HG02678 (cell line): Measurements from ENCODE around the gene ITIH6.
A peak's percentile ranks its signal among the peaks of the same experiment; 100 is the strongest.
"Not testable (repeated sequence)": the region's sequence is repeated elsewhere in the genome, so short reads cannot be mapped to it uniquely, and the experiment has no call there.

ENCODE experiments used
- ATAC-seq: cut with Tn5 transposase; IDR thresholded peaks from one replicate; pipeline ENCODE4 v1.9.1; 2021; ENCODE audit warnings: mild to moderate bottlenecking, moderate library complexity; ENCODE audit not compliant: unreplicated experiment

The ITIH6 gene

DNA sequence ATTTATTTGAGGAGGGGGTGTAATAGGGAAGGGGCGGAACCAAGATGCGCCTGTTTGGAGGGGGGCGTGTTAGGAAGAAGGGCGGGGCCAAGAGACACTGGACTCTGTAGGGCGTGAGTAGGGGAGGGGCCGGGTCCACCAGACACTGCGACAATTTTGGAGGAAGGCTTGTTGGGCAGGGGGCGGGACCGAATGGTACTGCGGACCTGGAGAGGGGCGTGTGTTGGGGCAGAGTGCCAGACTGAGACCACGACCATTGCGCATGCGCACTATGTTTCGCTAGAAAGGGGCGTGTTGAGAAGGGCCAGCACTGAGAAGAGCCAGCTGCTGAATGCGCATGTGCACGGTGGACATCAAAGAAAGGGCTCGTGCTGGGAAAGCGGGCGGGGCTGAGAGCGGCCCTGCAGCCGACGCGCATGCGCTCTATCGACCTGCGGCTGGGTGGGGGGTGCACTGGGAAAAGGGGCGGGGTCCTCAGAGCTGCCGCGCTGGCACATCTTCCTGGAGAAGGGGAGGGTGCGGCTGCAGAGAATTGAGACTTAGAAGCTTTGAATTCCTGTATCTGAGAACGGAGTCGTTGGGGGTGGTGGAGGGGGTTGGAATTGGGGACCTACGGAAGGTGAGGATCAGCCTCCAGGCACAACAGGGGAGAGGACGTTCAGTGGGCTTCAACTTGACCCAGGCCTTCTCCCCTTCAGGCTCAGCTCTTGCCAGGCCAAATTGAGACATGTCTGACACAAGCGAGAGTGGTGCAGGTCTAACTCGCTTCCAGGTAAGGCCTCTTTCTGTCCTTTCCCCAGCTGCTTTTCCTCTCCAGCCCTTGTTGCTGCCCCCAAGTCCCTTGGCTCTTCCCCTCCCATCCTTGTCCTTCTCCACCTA is 10.8 kb upstream of the ITIH6 start:
- ATAC-seq, result peak; percentile 89

DNA sequence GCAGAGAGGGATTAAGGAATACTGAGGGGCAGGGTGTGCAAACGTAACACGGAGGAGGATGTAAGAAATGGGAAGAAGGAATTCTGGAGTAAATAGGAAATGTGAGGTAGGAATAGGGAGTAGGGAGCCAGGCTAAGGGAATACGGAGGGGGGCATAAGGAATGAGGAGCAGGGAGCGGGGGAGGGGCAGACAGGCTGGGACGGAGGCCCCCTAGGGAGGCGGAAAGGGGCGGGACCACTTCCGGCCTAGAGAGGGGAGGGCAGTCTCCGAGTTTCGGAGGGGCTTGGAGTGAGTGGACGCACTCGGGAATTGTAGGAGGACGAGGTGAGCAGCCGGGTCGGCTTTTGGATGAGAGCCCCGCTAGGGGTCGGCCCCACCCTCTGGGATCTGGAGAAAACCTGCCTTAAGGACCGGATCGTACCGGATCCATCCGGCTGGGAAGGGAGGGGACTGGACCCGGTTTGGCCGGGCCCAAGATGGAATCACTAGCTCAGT is 10.1 kb upstream of the ITIH6 start:
- peak; percentile 28 for ATAC-seq

DNA sequence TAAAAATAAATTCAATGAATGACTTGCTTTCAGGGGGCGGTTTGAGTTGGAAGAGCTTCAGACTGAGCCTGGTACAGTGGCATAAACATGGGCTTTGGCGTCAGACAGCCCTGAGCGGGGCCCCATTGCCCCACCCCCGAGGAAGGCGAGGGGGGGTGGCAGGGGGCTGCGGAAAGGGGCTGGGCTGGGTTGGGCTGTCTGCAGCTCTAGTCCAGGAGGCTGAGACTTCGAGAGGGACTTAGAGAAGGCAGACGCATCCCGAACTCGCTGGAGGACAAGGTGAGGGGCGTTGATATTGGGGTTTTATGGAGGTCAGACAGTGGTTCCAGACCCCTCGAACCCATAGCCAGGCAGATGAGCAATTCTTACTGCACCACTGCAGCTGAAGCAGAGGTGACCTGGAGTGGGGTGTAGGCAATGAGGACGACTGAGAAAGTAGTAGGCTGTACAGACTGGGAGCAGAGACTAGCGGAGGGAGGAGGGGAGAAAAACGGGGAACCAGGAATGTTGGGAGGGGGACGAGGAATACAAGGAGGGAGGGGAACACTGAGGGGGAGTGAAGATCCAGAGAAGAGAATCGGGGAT is 9.6 kb upstream of the ITIH6 start, which contains the start of gene MAGED2:
TSS of gene MAGED2 (plus strand) at position 222 of the 585 bp plus-strand sequence. CDS start 1,587 bp downstream, outside the sequence.
- ATAC-seq, result no peak

GRCh38 chrX:54799046-54799445 is 991 bp upstream of the ITIH6 start:
- no peak for ATAC-seq

DNA sequence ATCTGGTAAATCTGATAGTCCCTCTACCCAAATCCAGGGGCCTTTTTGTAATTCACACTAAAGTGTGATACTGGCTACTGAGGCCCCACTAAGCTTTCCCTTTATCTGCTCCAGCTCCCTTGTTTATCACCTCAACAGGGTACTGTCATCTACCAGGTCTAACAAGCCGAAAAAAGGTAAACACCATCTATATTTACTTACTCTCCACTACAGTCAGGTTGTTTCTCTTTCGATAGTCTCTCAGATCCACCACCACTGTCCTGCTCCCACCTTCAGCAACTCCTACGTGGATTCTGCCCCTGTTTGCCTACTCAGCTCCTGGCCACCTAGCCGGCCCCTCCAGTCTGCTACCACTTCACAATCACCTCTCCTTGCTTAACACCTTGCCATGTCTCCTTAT is 3.3 kb downstream of the ITIH6 start:
- no peak for ATAC-seq

GRCh38 chrX:54794028-54794427 is 4.0 kb downstream of the ITIH6 start:
- no peak for ATAC-seq

DNA sequence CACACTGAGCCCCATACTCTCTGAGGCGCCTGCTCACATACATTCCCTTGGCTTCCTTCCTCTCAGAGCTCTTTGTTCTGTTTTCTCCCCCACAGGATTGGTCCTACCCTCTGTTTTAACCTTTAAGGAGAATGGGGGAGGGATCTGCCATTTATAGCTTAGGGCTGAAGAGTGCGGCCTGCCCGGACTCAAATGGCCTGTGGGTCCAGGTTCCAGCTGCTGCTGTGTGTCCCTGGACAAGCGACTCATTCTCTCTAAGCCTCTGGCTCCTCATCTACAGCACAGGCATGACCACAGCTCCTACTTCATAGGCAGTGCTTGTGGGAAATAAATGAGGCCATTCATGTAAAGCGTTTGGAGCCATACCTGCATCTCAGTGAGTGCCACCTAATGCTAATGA is 8.7 kb downstream of the ITIH6 start:
- not testable (repeated sequence) for ATAC-seq

- no peak for ATAC-seq
Observed at GRCh38 chrX:54788446-54788845, 9.6 kb downstream of the ITIH6 start.

GRCh38 chrX:54786967-54787366 is 11.1 kb downstream of the ITIH6 start:
- no peak for ATAC-seq

DNA sequence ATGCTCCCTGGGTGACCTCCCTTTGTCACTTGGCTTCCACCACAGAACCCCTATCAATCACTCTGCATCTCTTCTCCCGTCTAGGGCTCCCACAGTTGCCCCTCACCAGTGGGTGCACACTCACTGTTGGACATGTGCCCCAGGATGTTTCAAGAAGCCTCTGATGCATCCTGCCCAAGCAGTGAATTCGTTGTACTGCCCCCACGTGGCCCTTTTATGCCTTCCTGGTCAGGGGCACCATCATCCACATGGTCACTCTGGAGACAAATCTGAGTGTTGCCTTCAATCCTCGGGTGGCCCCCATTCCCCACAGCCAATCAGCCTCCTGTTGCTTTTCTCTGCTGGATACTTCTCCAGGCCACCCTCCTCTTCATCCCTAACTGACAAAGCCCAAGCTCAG is 12.2 kb downstream of the ITIH6 start:
- ATAC-seq, result no peak

DNA sequence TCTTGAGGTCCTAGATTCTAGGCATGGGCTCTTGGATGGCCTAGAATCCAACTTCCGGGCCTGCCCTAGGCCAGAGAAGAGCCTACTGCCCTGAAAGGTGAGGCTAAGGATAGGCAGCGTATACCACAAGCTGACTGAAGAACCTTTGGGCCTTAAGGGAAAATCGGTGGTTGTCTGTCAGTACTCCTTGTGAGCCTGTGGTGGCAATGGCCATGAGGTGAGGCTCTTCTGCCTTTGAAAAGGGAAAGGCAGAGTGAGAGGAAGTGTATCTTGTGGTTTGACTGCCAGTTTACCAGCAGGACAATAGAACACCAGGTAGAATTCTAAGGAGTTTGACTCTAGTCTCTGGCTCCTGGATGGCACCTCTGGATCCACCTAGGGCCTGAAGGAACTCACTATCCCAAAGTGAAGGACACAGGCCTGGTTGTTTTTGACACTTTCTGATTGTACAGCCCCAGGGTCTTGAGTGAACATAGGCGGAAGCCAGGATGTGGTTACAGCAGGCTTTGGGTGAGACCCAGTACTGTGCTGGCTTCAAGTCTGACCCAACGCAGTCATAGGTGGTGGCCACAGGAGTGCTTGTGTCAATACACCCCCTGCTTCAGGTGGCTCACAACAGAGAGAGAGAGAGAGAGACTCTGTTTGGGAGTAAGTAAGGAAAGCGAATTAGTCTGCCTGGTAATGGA is 20.9 kb downstream of the ITIH6 start:
- ATAC-seq, result no peak

DNA sequence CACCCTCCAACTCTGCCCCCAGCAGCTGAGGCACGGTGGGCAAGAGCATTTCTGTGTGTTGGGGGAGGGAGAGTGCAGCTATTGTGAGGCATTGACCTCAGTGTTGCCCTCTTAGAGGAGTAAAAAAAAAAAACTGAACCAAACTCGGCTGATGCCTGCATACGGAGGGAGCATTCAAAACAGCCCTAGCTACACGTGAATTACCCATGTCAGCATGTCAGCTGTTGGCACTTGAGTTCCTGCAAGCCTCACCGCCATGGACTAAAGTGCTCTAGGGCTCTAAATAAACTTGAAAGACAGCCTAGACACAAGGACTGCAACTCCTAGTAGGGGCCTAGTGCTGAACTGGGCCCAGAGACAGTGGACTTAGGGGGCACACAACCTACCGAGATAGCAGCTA is 22.0 kb downstream of the ITIH6 start:
- no peak for ATAC-seq

GRCh38 chrX:54774391-54775094 is 23.5 kb downstream of the ITIH6 start:
- not testable (repeated sequence) for ATAC-seq

GRCh38 chrX:54758114-54759055 is 39.7 kb downstream of the ITIH6 start:
- ATAC-seq, result no peak

DNA sequence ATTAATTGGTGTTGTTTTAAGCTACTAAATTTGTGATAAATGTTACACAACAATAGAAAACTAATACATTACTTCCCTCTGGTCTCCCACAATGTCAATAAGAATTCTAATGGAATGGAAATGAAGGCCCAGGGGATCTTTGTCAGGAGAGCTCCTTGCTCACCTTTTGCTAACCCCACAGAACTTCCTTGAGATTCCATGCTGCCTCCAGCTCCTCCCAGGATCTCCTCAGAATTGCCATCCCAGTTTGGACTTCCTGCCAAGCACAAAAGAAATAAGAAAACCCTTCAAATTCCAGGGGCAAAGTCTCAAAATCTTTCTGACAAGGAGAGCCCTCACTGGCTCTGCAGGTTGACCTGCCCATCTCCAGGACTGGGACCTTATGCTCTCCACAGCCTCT is 43.2 kb downstream of the ITIH6 start:
- ATAC-seq, result no peak

DNA sequence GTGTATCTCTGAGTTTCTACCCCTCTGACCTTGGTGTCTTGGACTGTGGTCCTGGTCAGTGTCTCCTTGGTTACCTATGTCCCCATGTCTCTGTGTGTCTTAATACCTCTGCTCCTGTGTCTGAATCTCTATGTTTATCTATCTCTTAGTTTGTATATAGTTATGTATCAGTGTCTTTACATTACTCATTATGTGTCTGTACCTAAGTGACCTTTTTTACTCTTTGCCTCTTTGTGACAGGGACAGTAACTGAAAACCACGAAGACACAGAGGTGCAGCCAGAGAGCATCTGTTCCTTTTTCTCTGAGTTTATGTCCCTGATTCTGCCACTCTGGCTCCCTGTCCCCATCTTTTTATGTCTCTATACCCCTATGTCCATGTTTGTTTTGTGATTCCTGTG is 49.4 kb downstream of the ITIH6 start:
- ATAC-seq, result no peak

GRCh38 chrX:54747733-54748393 is 50.2 kb downstream of the ITIH6 start:
- ATAC-seq, result no peak

DNA sequence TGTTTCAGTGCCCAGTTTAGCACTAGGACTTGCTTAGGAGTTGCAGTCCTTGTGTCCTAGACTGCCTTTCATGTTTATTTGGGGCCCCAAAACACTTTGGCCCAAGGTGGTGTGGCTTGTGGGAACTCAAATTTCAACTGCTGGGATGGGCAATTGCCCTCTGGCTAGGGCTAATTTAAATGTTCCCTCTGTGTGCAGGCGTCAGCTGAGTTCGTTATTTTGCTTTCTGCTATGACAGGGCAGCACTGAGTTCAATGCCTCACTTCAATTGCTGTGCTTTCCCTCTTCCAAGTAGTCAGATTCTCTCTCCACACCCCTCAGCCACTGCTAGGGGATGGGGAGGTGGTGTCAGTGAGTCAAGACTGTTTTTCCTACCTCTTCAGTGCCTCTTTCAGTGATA is 51.1 kb downstream of the ITIH6 start:
- no peak for ATAC-seq

DNA sequence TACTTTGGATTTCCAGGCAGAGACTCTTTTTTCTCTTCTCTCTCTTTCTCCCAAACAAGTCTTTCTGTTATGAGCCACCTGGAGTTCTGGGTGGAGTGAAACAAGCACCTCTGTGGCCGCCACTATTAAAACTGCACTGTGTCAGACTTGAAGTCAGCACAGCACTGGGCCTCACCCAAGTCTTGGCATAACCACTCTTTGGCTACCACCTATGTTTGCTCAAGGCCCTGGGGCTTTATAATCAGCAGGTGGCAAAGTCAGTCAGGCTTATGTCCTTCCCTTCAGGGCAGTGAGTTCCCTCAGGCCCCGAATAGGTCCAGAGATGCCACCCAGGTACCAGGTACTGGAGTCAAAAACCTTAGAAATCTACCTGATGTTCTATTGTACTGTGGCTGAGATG is 52.4 kb downstream of the ITIH6 start:
- no peak for ATAC-seq
